OCI-LY7 (cell line): ENCODE data around the gene MAP2K7.

Source experiments
- CTCF ChIP-seq: fragments of 200-600 bp; sonication (generic); conservative IDR thresholded peaks from 2 replicates; pipeline ENCODE4 v1.5.1; 2014; ENCODE audit warnings: mild to moderate bottlenecking, antibody characterized with exemption, low read length, moderate library complexity, mixed read lengths
- EZH2phosphoT487 ChIP-seq: fragments of 200-600 bp; sonication (generic); IDR thresholded peaks from 2 replicates; pipeline ENCODE4 v1.6.1; 2018; ENCODE audit warnings: low read depth, borderline replicate concordance, mild to moderate bottlenecking, mixed run types, antibody characterized with exemption, low read length, moderate library complexity, mixed read lengths

GRCh38 chr19:7916103-7916954 is 12.7 kb downstream of the MAP2K7 start:
- TF ChIP-seq CTCF, result no peak
- TF ChIP-seq EZH2phosphoT487, result no peak
